ENCODE data around the gene PTPN9.
"Not testable (repeated sequence)": the region's sequence is repeated elsewhere in the genome, so short reads cannot be mapped to it uniquely, and the experiment has no call there.

PTPN9 gene

DNA sequence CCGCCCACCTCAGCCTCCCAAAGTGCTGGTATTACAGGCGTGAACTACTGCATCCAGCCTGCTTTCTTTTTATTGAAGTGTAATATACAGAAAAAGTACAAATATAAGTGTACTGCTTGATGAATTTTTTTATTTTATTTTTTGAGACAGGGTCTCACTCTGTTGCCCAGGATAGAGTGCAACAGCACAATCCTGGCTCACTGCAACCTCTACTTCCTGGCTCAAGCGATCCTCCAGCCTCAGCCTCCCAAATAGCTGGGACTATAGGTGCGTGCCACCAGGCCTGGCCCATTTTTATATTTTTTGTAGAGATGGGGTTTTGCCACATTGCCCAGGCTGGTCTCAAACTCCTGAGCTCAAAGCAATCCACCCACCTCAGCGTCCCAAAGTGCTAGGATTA lies 3.8 kb upstream of the PTPN9 start:
- DNase-seq (ENCODE audit: low read depth in 3 of 3), result not testable (repeated sequence)

DNA sequence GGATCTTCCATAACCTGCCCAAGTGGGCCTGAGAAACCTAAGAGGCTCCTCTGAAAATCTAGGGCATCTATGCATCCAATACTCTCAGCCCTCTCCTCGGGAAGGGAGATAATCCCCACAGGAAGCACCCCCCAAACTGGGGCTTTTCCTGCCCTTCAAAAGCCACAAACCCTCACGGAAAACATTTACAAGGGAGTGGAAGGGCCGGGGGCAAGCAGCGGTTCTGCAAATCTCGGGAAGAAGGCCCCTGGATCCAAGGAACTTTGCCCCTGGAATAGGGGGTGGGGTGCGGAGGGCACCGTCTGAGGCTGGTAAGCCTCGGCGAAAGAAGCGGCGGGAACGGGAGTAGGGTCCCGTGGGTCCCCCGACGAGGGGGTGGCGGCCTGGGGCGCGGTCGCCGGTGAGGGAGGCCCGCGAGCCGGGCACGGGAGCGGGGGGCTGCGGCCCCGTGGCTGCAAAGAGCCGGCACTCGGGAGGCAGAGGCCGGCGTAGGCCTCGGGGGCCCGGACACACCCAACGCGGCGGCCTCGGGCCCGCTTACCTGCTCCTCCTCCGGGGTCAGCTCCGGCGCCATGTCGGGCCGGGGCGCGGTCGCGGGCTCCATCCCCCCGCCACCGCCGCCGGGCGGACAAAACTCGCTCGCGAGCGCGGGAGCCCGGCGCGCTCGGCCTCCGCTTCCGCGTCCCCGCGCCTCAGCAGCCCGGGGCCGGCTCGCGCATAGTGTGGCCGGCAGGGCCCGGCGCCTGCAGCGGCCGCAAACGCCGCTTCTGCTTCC lies 755 bp downstream of the PTPN9 start:
- DNase-seq (ENCODE audit: low read depth in 3 of 3), result peak in 1 of 3 experiments; percentile 27

DNA sequence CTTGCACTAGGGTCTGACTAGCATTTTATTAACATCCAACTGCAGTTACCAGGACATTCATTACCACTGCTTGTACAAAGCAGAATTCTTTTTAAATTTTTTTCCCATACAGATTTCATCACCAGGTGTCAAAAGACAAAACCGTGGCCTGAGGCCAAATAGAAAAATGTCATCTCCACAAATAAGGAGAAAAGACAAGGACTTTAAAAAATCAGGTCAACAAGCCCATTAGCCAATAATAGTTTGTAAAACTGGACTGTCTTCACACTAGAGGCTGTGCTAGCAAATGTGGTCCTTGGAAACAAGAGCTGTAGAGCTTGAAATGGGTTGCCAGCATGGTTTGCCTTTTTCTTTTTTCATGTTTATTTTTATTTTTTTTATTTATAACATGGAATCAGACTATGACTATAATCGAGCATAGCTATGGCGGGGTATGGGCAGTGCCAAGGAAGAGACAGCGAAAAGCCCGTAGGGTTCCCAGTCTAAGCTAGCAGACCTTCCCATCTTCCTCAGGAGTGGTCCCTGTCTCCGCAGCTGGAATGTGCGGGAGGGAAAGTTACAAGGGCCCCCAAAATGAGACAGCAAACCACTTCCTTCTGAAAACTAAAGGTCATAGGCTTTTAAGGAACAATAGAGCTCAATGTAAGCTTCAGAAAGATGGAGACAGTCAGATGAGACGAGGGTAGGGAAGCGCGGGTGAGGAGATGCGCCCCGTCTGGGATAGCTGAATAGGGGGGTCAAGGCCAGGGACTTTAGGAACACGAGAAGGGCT lies 1.5 kb downstream of the PTPN9 start:
- DNase-seq (ENCODE audit: low read depth in 3 of 3), result no peak

DNA sequence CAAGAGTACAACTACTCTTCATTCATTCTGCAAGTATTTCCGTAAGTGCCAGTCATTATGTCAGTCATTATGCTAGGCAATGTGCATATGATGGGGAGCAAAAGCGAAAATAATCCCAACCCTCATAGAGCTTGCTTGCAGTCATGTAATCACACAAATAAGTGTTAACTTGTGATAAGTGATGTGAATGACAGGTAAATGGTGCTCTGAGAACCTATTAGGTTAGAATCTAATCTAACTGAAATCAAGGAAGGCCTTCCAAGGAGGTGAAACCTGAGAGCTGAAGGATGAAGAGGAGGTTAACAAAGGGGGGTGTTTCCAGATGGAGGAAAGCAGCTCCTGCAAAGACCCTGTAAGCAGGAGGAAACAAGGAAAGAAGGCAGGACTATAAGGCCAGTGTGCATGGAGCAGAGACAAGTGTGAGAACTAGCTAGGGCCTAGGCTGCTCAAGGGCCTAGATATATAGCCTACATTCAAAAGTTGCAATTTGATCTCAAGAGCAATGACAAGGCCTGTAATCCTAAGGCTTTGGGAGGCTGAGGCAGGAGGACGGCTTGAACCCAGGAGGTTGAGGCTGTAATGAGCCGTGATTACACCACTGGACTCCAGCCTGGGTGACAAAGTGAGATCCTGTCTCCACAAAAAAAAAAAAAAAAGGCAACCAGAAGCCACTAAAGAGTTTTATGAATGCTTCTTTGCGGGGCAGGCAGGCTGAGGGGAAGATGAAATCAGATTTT lies 5.3 kb downstream of the PTPN9 start:
- no peak for DNase-seq (ENCODE audit: low read depth in 3 of 3)

DNA sequence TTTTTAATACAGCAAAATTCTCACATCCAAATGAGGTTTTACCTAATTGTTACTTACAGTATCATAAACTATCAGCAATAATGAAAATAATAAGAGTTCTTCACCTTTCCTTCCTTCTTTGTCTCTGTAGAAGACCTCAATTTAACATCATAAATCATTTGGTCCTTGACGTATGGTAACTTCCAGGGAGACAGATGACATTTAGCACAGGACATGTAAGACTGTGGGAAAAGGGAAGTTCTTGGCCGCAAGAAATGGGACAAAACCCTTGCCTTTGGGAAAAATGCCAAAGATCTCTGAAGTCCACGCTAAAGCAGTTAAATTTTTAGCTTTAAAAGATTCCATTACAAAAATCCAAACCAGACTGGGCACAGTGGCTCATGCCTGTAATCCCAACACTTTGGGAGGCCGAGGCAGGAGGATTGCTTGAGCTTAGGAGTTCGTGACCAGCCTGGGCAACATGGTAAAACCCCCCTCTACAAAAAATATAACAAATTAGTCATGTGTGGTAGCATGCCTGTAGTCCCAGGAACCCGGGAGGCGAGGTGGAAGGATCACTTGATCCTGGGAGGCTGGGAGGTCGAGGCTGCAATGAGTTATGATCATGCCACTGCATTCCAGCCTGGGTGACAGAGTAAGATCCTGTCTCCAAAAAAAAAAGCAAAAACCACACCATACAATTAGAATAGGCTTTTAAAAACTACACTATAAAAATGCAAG lies 8.8 kb downstream of the PTPN9 start:
- DNase-seq (ENCODE audit: low read depth in 3 of 3), result no peak

DNA sequence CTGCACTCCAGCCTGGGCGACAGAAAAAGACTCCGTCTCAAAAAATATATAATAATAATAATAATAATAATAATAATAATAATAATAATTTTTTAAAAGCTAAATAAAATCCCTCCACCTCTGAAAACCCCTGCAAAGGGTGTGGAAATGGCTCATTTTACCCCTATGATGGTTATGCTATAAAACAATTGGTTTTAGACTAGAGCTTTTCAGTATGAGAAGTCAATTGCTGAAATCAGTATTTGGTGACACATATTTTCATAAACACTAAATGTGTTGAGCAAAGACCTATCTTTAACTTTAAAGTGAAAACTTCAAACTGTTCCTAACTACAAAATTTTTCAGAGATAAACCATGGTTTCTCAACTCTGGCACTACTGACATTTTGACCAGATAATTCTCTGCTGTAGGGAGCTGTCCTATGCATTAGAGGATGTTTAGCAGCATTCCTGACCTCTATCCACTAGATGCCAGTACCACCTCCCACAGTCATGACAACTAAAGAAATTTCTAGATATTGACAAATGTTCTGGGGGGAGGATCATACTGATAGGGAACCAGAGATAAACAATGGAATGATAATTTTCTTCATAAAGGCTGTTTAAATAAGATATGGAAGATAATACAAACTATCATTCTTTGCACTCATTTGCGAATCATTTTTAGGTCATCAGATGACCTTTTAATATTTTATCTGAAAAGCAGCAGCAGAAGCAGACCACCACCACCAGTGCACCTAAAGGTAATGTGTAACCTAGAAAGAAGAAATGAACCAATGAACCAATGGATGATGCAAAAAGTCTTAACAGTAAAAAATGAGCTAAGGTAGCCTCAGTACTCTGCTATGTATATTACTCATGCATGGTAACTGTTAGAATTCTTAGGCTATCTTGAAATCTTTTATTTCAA lies 13.8 kb downstream of the PTPN9 start:
- DNase-seq (ENCODE audit: low read depth in 3 of 3), result no peak

DNA sequence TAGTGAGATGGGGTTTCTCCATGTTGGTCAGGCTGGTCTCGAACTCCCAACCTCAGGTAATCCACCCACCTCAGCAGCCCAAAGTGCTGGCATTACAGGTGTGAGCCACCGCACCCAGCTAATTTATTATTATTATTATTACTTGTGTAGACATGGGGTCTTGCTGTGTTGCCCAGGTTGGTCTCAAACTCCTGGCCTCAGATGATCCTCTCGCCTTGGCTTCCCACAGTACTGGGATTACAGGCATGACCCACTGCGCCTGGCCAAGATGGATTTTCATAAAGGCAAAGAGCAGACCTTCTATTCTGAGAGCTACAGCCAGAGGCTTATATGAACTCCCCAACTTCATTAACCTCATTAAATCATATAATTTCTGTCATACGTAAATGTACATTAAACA lies 17.2 kb downstream of the PTPN9 start:
- DNase-seq (ENCODE audit: low read depth in 3 of 3), result no peak

DNA sequence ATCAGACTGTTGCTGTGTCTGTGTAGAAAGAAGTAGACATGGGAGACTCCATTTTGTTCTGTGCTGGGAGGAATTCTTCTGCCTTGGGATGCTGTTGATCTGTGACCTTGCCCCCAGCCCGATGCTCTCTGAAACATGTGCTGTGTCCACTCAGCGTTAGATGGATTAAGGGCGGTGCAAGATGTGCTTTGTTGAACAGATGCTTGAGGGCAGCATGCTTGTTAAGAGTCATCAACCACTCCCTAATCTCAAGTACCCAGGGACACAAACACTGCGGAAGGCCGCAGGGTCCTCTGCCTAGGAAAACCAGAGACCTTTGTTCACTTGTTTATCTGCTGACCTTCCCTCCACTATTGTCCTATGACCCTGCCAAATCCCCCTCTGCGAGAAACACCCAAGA lies 19.8 kb downstream of the PTPN9 start:
- DNase-seq (ENCODE audit: low read depth in 3 of 3), result not testable (repeated sequence)

DNA sequence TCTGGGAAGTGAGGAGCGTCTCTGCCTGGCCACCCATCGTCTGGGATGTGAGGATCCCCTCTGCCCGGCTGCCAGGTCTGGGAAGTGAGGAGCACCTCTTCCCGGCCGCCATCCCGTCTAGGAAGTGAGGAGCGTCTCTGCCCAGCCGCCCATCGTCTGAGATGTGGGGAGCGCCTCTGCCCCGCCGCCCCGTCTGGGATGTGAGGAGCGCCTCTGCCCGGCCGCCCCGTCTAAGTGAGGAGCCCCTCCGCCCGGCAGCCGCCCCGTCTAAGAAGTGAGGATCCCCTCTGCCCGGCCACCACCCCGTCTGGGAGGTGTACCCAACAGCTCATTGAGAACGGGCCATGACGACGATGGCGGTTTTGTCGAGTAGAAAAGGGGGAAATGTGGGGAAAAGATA lies 20.2 kb downstream of the PTPN9 start:
- not testable (repeated sequence) for DNase-seq (ENCODE audit: low read depth in 3 of 3)

DNA sequence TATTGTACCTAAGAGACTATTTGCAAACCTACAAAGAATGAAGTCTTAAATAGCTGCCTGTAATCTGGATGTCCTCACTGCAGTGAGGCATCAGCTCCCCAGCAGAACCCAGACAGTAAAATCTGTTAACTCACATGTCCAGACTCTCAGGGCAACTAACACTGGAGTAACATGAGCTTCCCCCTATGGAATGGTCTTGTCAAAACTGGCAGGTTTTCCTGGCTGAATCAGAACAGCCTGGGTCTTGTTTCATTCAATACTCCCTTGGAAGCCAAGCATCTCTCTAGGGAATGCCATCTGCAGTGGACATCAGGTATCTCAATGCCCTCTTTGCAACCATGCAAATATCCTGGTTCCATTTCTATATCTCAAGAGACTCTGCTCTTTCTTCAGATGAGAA lies 24.4 kb downstream of the PTPN9 start:
- no peak for DNase-seq (ENCODE audit: low read depth in 3 of 3)

DNA sequence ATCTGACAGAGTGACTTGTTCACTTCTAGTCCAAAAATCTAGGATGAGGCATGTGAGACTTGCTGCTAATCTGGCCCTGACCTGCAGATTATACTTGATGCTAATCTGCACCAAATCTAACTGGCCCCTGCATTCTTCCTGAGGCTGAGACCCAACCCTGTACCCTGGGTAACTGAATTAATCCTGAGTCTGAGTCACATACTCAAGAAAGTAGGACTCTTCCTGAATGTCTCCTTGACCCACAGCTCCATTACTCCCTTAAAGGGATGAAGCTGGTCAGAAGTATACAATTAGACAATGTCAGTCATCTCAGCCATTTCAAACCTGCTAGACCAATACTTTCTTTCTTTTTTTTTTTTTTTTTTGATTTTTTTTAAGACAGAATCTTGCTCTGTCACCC lies 25.5 kb downstream of the PTPN9 start:
- DNase-seq (ENCODE audit: low read depth in 3 of 3), result no peak

DNA sequence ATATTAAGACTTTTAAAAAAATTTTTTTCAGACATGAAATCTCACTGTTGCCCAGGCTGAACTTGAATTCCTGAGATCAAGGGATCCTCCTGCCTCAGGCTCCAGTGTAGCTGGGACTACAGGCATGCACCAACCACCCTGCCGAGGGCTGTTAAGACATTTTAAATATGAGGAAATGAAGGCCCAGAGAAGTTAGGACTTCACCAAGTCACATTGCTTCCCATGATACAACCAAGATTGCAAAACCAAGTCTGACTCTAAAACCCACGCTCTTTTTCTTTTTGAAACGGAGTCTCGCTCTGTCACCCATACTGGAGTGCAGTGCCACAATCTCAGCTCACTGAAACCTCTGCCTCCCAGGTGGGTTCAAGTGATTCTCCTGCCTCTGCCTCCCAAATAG lies 28.0 kb downstream of the PTPN9 start:
- DNase-seq (ENCODE audit: low read depth in 3 of 3), result no peak

DNA sequence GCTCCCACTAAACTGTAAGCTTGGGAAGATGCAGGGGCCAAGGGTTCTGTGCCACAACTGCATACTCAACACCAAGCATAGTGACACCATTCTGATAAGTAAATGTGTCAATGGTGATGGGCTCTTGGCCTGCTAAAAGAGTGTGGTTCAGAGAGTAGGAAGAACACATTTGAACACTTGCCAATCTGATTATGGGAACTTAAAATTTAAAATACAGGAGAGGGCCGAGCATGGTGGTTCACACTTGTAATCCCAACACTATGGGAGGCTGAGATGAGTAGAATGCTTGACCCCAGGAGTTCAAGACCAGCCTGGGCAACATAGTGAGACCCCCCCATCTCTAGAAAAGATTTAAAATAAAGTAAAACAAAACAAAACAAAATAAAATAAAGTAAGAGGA lies 34.1 kb downstream of the PTPN9 start:
- DNase-seq (ENCODE audit: low read depth in 3 of 3), result no peak

DNA sequence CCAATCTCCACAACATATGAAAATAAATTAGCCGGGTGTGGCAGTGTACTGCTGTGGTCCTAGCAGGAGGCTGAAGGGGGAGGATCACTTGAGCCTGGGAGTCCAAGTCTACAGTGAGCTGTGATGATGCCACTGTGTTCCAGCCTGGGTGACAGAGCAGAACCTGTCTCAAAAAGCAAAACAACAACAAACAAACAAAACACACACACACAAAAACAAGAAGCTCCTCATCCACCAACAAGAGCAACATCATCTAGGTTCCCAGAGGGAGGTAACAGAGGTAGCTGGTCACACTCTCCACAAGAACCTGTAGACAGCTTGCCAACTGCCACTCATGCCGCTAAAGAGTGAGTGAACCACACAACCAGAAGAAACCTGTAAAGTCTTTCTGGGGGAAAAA lies 34.8 kb downstream of the PTPN9 start:
- no peak for DNase-seq (ENCODE audit: low read depth in 3 of 3)

DNA sequence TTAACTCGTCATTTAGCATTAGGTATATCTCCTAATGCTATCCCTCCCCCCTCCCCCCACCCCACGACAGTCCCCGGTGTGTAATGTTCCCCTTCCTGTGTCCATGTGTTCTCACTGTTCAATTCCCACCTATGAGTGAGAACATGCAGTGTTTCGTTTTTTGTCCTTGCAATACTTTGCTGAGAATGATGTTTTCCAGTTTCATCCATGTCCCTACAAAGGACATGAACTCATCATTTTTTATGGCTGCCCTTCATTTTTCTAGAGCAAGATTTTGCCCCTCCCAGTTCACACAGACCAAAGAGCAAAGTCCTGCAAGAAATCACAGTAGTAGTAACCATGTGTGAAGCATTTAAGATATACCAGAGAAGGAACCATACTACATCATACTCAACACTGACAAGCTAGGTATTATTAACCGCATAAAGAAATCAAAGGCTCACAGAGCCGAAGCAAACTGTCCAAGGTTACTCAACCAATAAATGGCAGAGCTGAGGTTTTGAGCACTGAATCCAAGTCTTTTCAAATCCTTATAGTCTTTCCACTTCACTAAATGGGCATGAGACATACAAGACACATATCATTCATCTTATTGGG lies 36.1 kb downstream of the PTPN9 start:
- DNase-seq (ENCODE audit: low read depth in 3 of 3), result not testable (repeated sequence)

DNA sequence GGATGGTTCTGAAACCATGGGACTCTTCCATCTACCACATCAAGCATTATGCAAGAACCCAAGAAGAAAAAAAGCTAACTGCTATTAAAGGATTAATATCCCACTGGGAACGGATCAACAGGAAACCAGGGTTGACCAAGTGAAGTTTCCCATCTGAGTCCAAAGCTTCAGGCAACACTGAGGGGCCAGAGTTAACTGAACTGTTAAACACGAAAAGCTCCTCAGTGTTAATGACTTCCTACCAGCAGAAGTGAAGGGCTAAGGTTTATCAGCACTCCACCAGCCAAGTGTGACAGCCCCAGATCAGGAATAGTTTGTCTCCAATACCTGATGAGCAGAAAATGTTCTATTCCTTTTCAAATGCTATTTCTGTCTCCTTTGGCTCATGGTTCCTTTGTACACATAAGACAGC lies 36.7 kb downstream of the PTPN9 start:
- no peak for DNase-seq (ENCODE audit: low read depth in 3 of 3)

DNA sequence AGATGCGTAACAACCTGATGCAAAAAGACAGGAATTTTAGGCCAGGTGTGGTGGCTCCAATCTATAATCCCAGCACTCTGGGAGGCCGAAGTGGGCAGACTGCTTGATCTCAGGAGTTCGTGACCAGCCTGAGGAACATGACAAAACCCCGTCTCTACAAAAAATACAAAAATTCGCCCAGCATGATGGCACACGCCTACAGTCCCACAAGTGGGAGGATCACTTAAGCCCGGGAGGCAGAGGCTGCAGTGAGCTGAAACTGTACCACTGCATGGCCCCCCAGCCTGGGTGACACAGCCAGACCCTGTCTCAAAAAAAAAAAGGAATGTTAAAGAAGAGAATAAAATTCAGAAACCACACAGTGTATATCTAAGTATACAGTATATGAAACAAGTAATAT lies 40.7 kb downstream of the PTPN9 start:
- no peak for DNase-seq (ENCODE audit: low read depth in 3 of 3)

DNA sequence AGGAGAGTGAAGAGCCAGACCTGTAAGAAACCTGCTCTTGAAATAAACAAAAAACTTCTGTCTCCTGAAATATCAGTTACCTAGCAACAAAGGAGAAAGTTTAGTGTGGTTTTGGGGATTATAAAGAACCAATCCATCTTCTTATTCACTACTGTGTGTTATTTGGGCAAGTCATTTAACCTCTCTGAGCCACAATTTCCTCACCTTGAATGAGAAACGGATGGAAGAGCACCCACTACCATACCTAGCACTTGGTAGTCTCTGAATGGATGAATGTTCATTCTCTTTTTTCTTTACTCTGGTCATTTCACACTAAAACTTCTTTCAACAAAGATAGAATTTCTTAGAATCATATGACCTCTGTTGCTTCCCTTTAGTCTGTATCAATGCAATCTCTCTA lies 45.2 kb downstream of the PTPN9 start:
- no peak for DNase-seq (ENCODE audit: low read depth in 3 of 3)

DNA sequence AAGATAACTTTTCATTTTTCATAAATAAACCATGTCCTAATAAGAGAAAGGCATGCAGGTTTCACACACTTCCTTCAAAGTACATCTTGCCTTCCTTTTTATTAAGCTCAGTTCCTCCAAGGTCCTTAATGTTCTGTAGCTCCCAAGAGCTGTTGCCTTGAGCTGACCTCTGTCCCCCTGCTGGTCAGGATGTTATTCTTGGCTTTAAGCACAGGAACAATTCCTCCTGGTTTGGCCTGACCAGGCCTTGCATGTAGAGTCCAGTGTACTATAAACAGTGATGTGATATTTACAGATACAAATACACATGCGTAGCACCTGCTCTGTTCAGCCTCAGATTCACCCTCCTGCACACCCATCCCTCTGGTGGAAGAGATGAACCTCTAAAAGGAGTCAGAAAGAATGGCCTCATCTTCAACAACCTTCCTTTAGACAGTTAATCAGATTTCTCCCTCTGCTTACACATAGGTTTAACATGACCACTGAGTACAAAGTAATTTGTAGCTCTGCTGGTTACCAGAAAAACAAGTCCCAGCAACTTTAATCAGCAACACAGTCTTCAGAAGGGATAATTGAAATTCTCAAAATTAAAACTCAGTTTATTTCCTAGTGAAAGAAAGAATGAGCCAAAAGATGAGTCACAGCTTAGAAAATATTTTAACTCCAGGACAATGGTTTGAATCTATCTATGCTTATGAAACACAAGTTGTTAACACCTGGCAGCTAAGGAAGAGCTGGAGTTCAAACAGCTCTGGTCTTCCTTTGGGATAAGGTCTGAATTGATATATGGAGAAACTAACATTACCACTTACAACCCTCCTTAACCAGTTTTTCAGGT lies 46.5 kb downstream of the PTPN9 start:
- DNase-seq (ENCODE audit: low read depth in 3 of 3), result no peak

DNA sequence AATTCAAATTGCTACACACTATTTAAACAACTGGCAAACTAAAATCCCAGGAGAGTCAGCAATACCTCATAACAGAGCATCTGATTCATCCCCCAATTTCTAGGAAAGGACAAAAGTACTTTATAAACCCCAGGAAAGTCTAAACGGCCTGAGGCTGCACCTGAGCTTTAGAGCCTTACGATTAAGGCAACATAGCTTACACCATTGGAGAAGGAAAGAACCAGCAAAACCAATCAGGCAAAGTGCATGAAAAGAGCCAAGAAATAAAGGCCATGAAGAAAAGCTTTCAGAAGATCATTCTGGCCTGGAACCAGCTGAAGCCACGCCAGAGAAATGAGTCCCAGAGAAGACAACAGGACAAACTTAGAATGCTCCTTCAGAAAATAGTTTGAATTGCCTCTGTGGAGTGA lies 48.1 kb downstream of the PTPN9 start:
- DNase-seq (ENCODE audit: low read depth in 3 of 3), result no peak

Data from stimulated activated CD4-positive, alpha-beta T cell treated with anti-CD3 and anti-CD28 coated beads, TNF-alpha, amount 100 ng/mL, for 24 hours (primary cell).